H1 (cell line): ENCODE results near the gene SKOR2. TPM values are rescaled to one million over a fixed set of nuclear protein-coding genes. Genes with fewer than 3 reads are reported as not detected.

Experiments used
- CTCF ChIA-PET: fragments of 300-600 bp; sonication (Branson Sonifier 250); formaldehyde crosslinking; loops from one replicate; lab custom pipeline; 2021; ENCODE audit not compliant: partially characterized antibody; lab: Charles Lee
- POLR2A ChIA-PET: fragments of 300-600 bp; sonication (Branson Sonifier 250); formaldehyde crosslinking; loops from one replicate; lab custom pipeline; 2021; ENCODE audit warnings: inconsistent platforms; ENCODE audit not compliant: partially characterized antibody; lab: Charles Lee
- DNase-seq, 2 experiments: peaks; one replicate each; pipeline versions ENCODE4 v3.0.0 to v3.0.0-alpha.2; 2010 to 2022; ENCODE audit warnings: low spot score in 2 of 2, low read depth in 1 of 2, mixed read lengths in 1 of 2
- FAIRE-seq: peaks from 2 replicates; lab custom pipeline; 2011; peaks lifted over from hg19 to GRCh38; lab: Jason Lieb, UNC
- H2AFZ ChIP-seq: 2 replicates; pipeline ENCODE4 v1.8.1; 2012; ENCODE audit warnings: low read length, inconsistent platforms
- H2AK5ac ChIP-seq: 2 replicates; pipeline ENCODE4 v1.6.1; 2013; ENCODE audit warnings: low read depth, low read length
- H2BK120ac ChIP-seq: replicated peaks from 2 replicates; pipeline ENCODE3; 2013; ENCODE audit warnings: low read depth, low read length, inconsistent platforms
- H2BK12ac ChIP-seq: 2 replicates; pipeline ENCODE4 v1.6.1; 2013; ENCODE audit warnings: low read depth, low read length
- H2BK15ac ChIP-seq: 2 replicates; pipeline ENCODE4 v1.6.1; 2013; ENCODE audit warnings: low read length
- H2BK20ac ChIP-seq: 2 replicates; pipeline ENCODE4 v1.6.1; 2013; ENCODE audit warnings: low read length
- H2BK5ac ChIP-seq: 2 replicates; pipeline ENCODE4 v1.6.1; 2013; ENCODE audit warnings: low read depth, low read length
- H3K14ac ChIP-seq: 2 replicates; pipeline ENCODE4 v1.6.1; 2013; ENCODE audit warnings: inconsistent platforms; ENCODE audit not compliant: insufficient read length
- H3K18ac ChIP-seq: 2 replicates; pipeline ENCODE4 v1.6.1; 2013; ENCODE audit warnings: low read length; ENCODE audit errors: extremely low read depth
- H3K23ac ChIP-seq: 2 replicates; pipeline ENCODE4 v1.6.1; 2013; ENCODE audit warnings: inconsistent platforms; ENCODE audit not compliant: insufficient read length
- H3K23me2 ChIP-seq: 2 replicates; pipeline ENCODE4 v1.6.1; 2013; ENCODE audit warnings: low read depth, low read length
- H3K27ac ChIP-seq: 2 replicates; pipeline ENCODE4 v1.6.1; 2011; ENCODE audit warnings: low read depth, low read length, inconsistent platforms
- H3K27me3 ChIP-seq, 4 experiments: replicated peaks in 1 of 4; 1 replicate in 1 of 4; 2 replicates in 3 of 4; pipeline versions ENCODE4 v1.6.1 to v1.8.1; 2011 to 2013; ENCODE audit warnings: low read length in 3 of 4, mild to moderate bottlenecking in 3 of 4, inconsistent platforms in 2 of 4, mixed read lengths in 2 of 4, moderate library complexity in 1 of 4; ENCODE audit not compliant: control insufficient read depth in 3 of 4, insufficient read depth in 3 of 4; ENCODE audit errors: extremely low read depth in 1 of 4
- H3K36me3 ChIP-seq, 4 experiments: 2 replicates each; pipeline versions ENCODE4 v1.6.1 to v1.8.1; 2011 to 2013; ENCODE audit warnings: mild to moderate bottlenecking in 4 of 4, low read length in 3 of 4, moderate library complexity in 2 of 4, control low read depth in 1 of 4, inconsistent platforms in 1 of 4; ENCODE audit not compliant: insufficient read depth in 4 of 4, control insufficient read depth in 2 of 4
- H3K4ac ChIP-seq: replicated peaks from 2 replicates; pipeline ENCODE3; 2013; ENCODE audit warnings: low read length, low read depth, mixed read lengths, inconsistent platforms; ENCODE audit not compliant: insufficient read length
- H3K4me1 ChIP-seq, 4 experiments: replicated peaks in 1 of 4; 1 replicate in 1 of 4; 2 replicates in 3 of 4; pipeline versions ENCODE4 v1.6.1 to v1.8.1; 2011 to 2013; ENCODE audit warnings: low read length in 3 of 4, inconsistent platforms in 2 of 4, mixed read lengths in 1 of 4; ENCODE audit not compliant: insufficient read depth in 4 of 4, control insufficient read depth in 3 of 4
- H3K4me2 ChIP-seq, 2 experiments: 2 replicates each; pipeline versions ENCODE4 v1.6.1 to v1.8.1; 2011 to 2013; ENCODE audit warnings: low read depth in 2 of 2, low read length in 2 of 2, control low read depth in 1 of 2, inconsistent platforms in 1 of 2, mild to moderate bottlenecking in 1 of 2; ENCODE audit not compliant: insufficient read depth in 1 of 2
- H3K4me3 ChIP-seq, 4 experiments: fragments of 200-600, 300-600 bp in 1 of 4; sonication (generic), shearing (Covaris generic), sonication (Bioruptor Twin) in 1 of 4; 2 replicates each; pipeline versions ENCODE4 v1.5.1 to v1.8.1; 2011 to 2016; ENCODE audit warnings: low read length in 4 of 4, low read depth in 3 of 4, control low read depth in 2 of 4, inconsistent platforms in 2 of 4, mild to moderate bottlenecking in 2 of 4, mixed read lengths in 1 of 4, moderate library complexity in 1 of 4; ENCODE audit not compliant: insufficient read depth in 2 of 4; ENCODE audit errors: extremely low read depth in 1 of 4
- H3K56ac ChIP-seq: replicated peaks from 2 replicates; pipeline ENCODE3; 2013; ENCODE audit warnings: low read depth, mild to moderate bottlenecking, mixed read lengths, low read length, inconsistent platforms; ENCODE audit not compliant: insufficient read length
- H3K79me1 ChIP-seq: 2 replicates; pipeline ENCODE4 v1.6.1; 2013; ENCODE audit warnings: low read depth, low read length, control low read depth
- H3K79me2 ChIP-seq, 2 experiments: 2 replicates each; pipeline versions ENCODE4 v1.6.1 to v1.8.1; 2012 to 2013; ENCODE audit warnings: low read length in 2 of 2, mild to moderate bottlenecking in 2 of 2, inconsistent platforms in 1 of 2; ENCODE audit not compliant: insufficient read depth in 2 of 2, control insufficient read depth in 1 of 2
- H3K9ac ChIP-seq, 4 experiments: replicated peaks in 1 of 4; 1 replicate in 1 of 4; 2 replicates in 3 of 4; pipeline versions ENCODE4 v1.6.1 to v1.8.1; 2011 to 2013; ENCODE audit warnings: low read depth in 3 of 4, low read length in 3 of 4, control low read depth in 2 of 4, mild to moderate bottlenecking in 2 of 4, moderate library complexity in 2 of 4, inconsistent platforms in 1 of 4; ENCODE audit errors: extremely low read depth in 1 of 4
- H3K9me3 ChIP-seq, 2 experiments: 2 replicates each; pipeline versions ENCODE4 v1.6.1 to v1.8.1; 2012 to 2013; ENCODE audit warnings: mild to moderate bottlenecking in 2 of 2, moderate library complexity in 2 of 2, control low read depth in 1 of 2, inconsistent platforms in 1 of 2, low read depth in 1 of 2, low read length in 1 of 2, mixed read lengths in 1 of 2; ENCODE audit not compliant: insufficient read depth in 2 of 2
- H4K20me1 ChIP-seq, 2 experiments: replicated peaks in 1 of 2; 2 replicates each; pipeline versions ENCODE3 to v1.8.1; 2011 to 2013; ENCODE audit warnings: inconsistent platforms in 2 of 2, low read length in 2 of 2, mild to moderate bottlenecking in 1 of 2; ENCODE audit not compliant: insufficient read depth in 2 of 2, control insufficient read depth in 1 of 2
- H4K5ac ChIP-seq: 2 replicates; pipeline ENCODE4 v1.6.1; 2013; ENCODE audit warnings: low read length, low read depth, mixed read lengths, inconsistent platforms; ENCODE audit not compliant: insufficient read length
- H4K8ac ChIP-seq: 2 replicates; pipeline ENCODE4 v1.8.0; 2013; ENCODE audit warnings: mild to moderate bottlenecking, moderate library complexity, low read length, inconsistent platforms; ENCODE audit not compliant: insufficient read depth; ENCODE audit errors: extremely low read depth
- H4K91ac ChIP-seq: replicated peaks from 2 replicates; pipeline ENCODE3; 2013; ENCODE audit warnings: low read length, mixed read lengths, inconsistent platforms; ENCODE audit not compliant: insufficient read length
- CREB1 ChIP-seq: IDR thresholded peaks from 2 replicates; pipeline ENCODE4 v1.6.1; 2012; ENCODE audit warnings: inconsistent platforms
- EZH2 ChIP-seq: fragments of 200-600 bp; sonication (generic); IDR thresholded peaks from 2 replicates; pipeline ENCODE4 v1.7.1; 2012; ENCODE audit warnings: low read depth, mild to moderate bottlenecking, moderate library complexity, low read length, inconsistent platforms; ENCODE audit not compliant: severe bottlenecking
- HDAC2 ChIP-seq, 2 experiments: fragments of 300-600 bp in 1 of 2; sonication (generic) in 1 of 2; IDR thresholded peaks; 2 replicates each; pipeline ENCODE4 v1.6.1; 2011 to 2012; ENCODE audit warnings: low read depth in 2 of 2, low read length in 2 of 2, mild to moderate bottlenecking in 2 of 2, moderate library complexity in 2 of 2, borderline replicate concordance in 1 of 2, inconsistent platforms in 1 of 2
- NANOG ChIP-seq: IDR thresholded peaks from 2 replicates; pipeline ENCODE4 v1.6.1; 2011; ENCODE audit warnings: low read length, low read depth, mild to moderate bottlenecking, inconsistent platforms; ENCODE audit not compliant: insufficient read depth, poor library complexity, severe bottlenecking
- SP1 ChIP-seq: IDR thresholded peaks from 2 replicates; pipeline ENCODE4 v1.6.1; 2011; ENCODE audit warnings: low read depth, low read length
- SUZ12 ChIP-seq: fragments of 200-600 bp; sonication (generic); IDR thresholded peaks from 2 replicates; pipeline ENCODE4 v1.6.1; 2012; ENCODE audit warnings: mild to moderate bottlenecking, inconsistent platforms, low read length, moderate library complexity, mixed read lengths
- WGBS, 2 experiments: shearing (Covaris generic) in 1 of 2; methylation state at CpG; one replicate each; pipeline versions ENCODE4 v1.1.6 to v1.1.7; 2013 to 2015; ENCODE audit warnings: low lambda C conversion rate in 2 of 2, mixed read lengths in 2 of 2, inconsistent platforms in 1 of 2, low coverage in 1 of 2, missing lambda C conversion rate in 1 of 2; ENCODE audit not compliant: insufficient replicate concordance in 2 of 2, insufficient coverage in 1 of 2, insufficient read length in 1 of 2; ENCODE audit errors: extremely low coverage in 1 of 2, missing lambda C conversion rate in 1 of 2; 5-methylcytosine and 5-hydroxymethylcytosine counted together
- polyA plus RNA-seq, 7 experiments: library from polyadenylated mRNA; depleted of rRNA in 3 of 7; stranded (reverse) in 5 of 7; unstranded in 2 of 7; fragments of >200 nt in 5 of 7; fragments of 200-250 nt in 2 of 7; gene quantifications; 1 replicate in 5 of 7; 2 replicates in 1 of 7; 4 replicates in 1 of 7; pipeline versions ENCODE4 v1.2.1 to v1.2.3, GENCODE V29; 2011 to 2013; ENCODE audit warnings: missing spikeins in 2 of 7, mixed read lengths in 2 of 7
- total RNA-seq: library from RNA; stranded (reverse); fragmentation: NEBNext Ultra II Directional; extraction: Animal tissue kit (Norgen Biotek cat#: 25700); gene quantifications from 2 replicates; pipeline ENCODE4 v1.2.1, GENCODE V29; 2021
- TF ChIP-seq, protein P1 (sequence below): IDR thresholded peaks from 2 replicates; pipeline ENCODE4 v1.6.1; 2012; ENCODE audit warnings: inconsistent platforms
- TF ChIP-seq, protein P2 (sequence below): IDR thresholded peaks from 2 replicates; pipeline ENCODE4 v1.6.1; 2012; ENCODE audit warnings: inconsistent platforms

SKOR2 gene
- total and polyA plus RNA-seq, 2 of the 8 experiments (the other 6 are each of a cell fraction or from before 2014, with no cell fraction given) = 0.05 to 0.11 TPM

- H3K79me2 ChIP-seq = no peaks in the 10 kb centered on the region
- TF ChIP-seq, protein P1, sequence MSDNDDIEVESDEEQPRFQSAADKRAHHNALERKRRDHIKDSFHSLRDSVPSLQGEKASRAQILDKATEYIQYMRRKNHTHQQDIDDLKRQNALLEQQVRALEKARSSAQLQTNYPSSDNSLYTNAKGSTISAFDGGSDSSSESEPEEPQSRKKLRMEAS = peak; percentile 31; the same call in 1 of the 2 replicates
- TF ChIP-seq SP1 (no peak), CREB1 (0 out of 2 replicates have a peak, but pooled peaks have one; percentile 6), EZH2 (peak; percentile 68), HDAC2 (IDR thresholded peaks at IDR 0.05; ENCODE audit: borderline replicate concordance in 1 of 2, low read depth in 2 of 2, low read length in 2 of 2) (0 out of 4 replicates have a peak, but pooled peaks of 1 of the 2 experiments have one; percentile 26), SUZ12 (peak; percentile 11; the same call in 1 of the 2 replicates), NANOG (no peak)
- TF ChIP-seq, protein P2, sequence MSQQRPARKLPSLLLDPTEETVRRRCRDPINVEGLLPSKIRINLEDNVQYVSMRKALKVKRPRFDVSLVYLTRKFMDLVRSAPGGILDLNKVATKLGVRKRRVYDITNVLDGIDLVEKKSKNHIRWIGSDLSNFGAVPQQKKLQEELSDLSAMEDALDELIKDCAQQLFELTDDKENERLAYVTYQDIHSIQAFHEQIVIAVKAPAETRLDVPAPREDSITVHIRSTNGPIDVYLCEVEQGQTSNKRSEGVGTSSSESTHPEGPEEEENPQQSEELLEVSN = peak; percentile 54; the same call in 1 of the 2 replicates
Measured at GRCh38 chr18:47263150-47263429, 11.6 kb upstream of the SKOR2 start.

More at GRCh38 chr18:47263150-47263429, 11.6 kb upstream of the SKOR2 start:
- Histone ChIP-seq H4K5ac (no peak overlapping the region), H3K9ac (no peak overlapping the region), H2AK5ac (no peak overlapping the region), H4K91ac (no peak overlapping the region), H2AFZ (peak overlapping the region; percentile 94), H2BK15ac (0 out of 2 replicates have a peak overlapping the region, but pooled peaks have one; percentile 73), H3K56ac (no peak overlapping the region), H3K9me3 (no peaks in the 10 kb centered on the region; a peak in 1 of 4 replicates), H3K23ac (no peak overlapping the region), H3K27ac (no peak overlapping the region), H3K4me2 (peak overlapping the region; percentile 82 to 98), H2BK20ac (no peak overlapping the region), H4K8ac (no peak overlapping the region), H2BK5ac (no peak overlapping the region), H2BK120ac (no peak overlapping the region), H3K4me3 (peak overlapping the region; percentile 55 to 84 (median 78)), H2BK12ac (peak overlapping the region; percentile 60; the same call in 1 of the 2 replicates), H3K4ac (no peak overlapping the region), H3K27me3 (peaks cover 64 to 86% (median 73%) of the 10 kb centered on the region in 4 experiments), H4K20me1 (peaks cover 6 to 12% of the 10 kb centered on the region in 2 experiments), H3K36me3 (0 out of 8 replicates have a peak, but pooled peaks cover 0 to 2% (median 0%) of the 10 kb centered on the region in 4 experiments), H3K4me1 (peaks cover 5 to 24% (median 16%) of the 10 kb centered on the region in 4 experiments), H3K14ac (no peak overlapping the region), H3K23me2 (peaks cover 14% of the 10 kb centered on the region; the same call in 1 of the 2 replicates), H3K18ac (no peak overlapping the region), H3K79me1 (no peaks in the 10 kb centered on the region)
- CTCF ChIA-PET = interaction anchor here (0.6 to 10.0 kb wide), 21 partner anchors 8 to 492 kb away, joined by 3 to 146 read pairs (median 4); partner anchors contain the start of gene SKOR2
- 0% methylated on average over 16 of the region's 16 CpGs; no CpG with 5 or more reads in 1 of the 2 experiments for WGBS, 2 experiments
- FAIRE-seq (no peak), DNase-seq (no peak)
- POLR2A ChIA-PET = interaction anchor here (0.7 to 1.1 kb wide), 4 partner anchors 10 to 113 kb away, joined by 3 to 5 read pairs (median 3); partner anchors contain the start of gene HDHD2
